ENCODE measurements around the gene GRK3.

GRK3 gene

GRCh38 chr22:25764270-25765015 lies 200.0 kb downstream of the GRK3 start:
- no peak for DNase-seq

GRCh38 chr22:25765016-25765367 lies 200.5 kb downstream of the GRK3 start:
- DNase-seq: no peak

- DNase-seq: no peak
Measured at GRCh38 chr22:25765801-25766200, 201.3 kb downstream of the GRK3 start.

- DNase-seq: no peak
Measured at GRCh38 chr22:25766418-25766817, 201.9 kb downstream of the GRK3 start.

- DNase-seq: no peak
Measured at GRCh38 chr22:25770333-25770732, 205.9 kb downstream of the GRK3 start.

GRCh38 chr22:25772288-25772687 lies 207.8 kb downstream of the GRK3 start:
- DNase-seq: no peak

GRCh38 chr22:25774575-25775026 lies 210.1 kb downstream of the GRK3 start:
- no peak for DNase-seq

GRCh38 chr22:25775531-25775930 lies 211.1 kb downstream of the GRK3 start:
- DNase-seq: no peak

- no peak for DNase-seq
Measured at GRCh38 chr22:25777411-25777810, 212.9 kb downstream of the GRK3 start.

- no peak for DNase-seq
Measured at GRCh38 chr22:25777870-25778269, 213.4 kb downstream of the GRK3 start.

Measured in CD4-positive, alpha-beta T cell treated with Interleukin-1 beta for 1 hour (primary cell).